H1 (cell line): Measurements from ENCODE around the gene KIR2DL3. TPM values are rescaled to one million over a fixed set of nuclear protein-coding genes. Genes with fewer than 3 reads are reported as not detected.

Experiments used
- ATF3 ChIP-seq: IDR thresholded peaks from 2 replicates; pipeline ENCODE4 v1.6.1; 2011; ENCODE audit warnings: low read depth, mild to moderate bottlenecking, low read length; ENCODE audit not compliant: insufficient read depth
- CHD2 ChIP-seq: IDR thresholded peaks from 2 replicates; pipeline ENCODE4 v1.6.1; 2012; ENCODE audit warnings: low read length, improper control_type of control experiment
- RFX5 ChIP-seq: IDR thresholded peaks from 2 replicates; pipeline ENCODE4 v1.6.1; 2011; ENCODE audit warnings: low read depth, low read length, improper control_type of control experiment, borderline replicate concordance
- SAP30 ChIP-seq: fragments of 300-600 bp; sonication (generic); IDR thresholded peaks from 2 replicates; pipeline ENCODE4 v1.7.1; 2012; ENCODE audit warnings: low read length, moderate library complexity, mild to moderate bottlenecking, inconsistent platforms; ENCODE audit not compliant: insufficient read depth, insufficient replicate concordance
- SIX5 ChIP-seq: IDR thresholded peaks from 2 replicates; pipeline ENCODE4 v1.6.1; 2011; ENCODE audit warnings: mild to moderate bottlenecking, low read depth, low read length
- polyA plus RNA-seq, 7 experiments: library from polyadenylated mRNA; depleted of rRNA in 3 of 7; stranded (reverse) in 5 of 7; unstranded in 2 of 7; fragments of >200 nt in 5 of 7; fragments of 200-250 nt in 2 of 7; gene quantifications; 1 replicate in 5 of 7; 2 replicates in 1 of 7; 4 replicates in 1 of 7; pipeline versions ENCODE4 v1.2.1 to v1.2.3, GENCODE V29; 2011 to 2013; ENCODE audit warnings: missing spikeins in 2 of 7, mixed read lengths in 2 of 7
- total RNA-seq: library from RNA; stranded (reverse); fragmentation: NEBNext Ultra II Directional; extraction: Animal tissue kit (Norgen Biotek cat#: 25700); gene quantifications from 2 replicates; pipeline ENCODE4 v1.2.1, GENCODE V29; 2021
- TF ChIP-seq, protein P1 (sequence below): IDR thresholded peaks from 2 replicates; pipeline ENCODE4 v1.6.1; 2011; ENCODE audit warnings: low read length, improper control_type of control experiment

The KIR2DL3 gene
- total and polyA plus RNA-seq, 2 of the 8 experiments (the other 6 are each of a cell fraction or from before 2014, with no cell fraction given): not detected

DNA sequence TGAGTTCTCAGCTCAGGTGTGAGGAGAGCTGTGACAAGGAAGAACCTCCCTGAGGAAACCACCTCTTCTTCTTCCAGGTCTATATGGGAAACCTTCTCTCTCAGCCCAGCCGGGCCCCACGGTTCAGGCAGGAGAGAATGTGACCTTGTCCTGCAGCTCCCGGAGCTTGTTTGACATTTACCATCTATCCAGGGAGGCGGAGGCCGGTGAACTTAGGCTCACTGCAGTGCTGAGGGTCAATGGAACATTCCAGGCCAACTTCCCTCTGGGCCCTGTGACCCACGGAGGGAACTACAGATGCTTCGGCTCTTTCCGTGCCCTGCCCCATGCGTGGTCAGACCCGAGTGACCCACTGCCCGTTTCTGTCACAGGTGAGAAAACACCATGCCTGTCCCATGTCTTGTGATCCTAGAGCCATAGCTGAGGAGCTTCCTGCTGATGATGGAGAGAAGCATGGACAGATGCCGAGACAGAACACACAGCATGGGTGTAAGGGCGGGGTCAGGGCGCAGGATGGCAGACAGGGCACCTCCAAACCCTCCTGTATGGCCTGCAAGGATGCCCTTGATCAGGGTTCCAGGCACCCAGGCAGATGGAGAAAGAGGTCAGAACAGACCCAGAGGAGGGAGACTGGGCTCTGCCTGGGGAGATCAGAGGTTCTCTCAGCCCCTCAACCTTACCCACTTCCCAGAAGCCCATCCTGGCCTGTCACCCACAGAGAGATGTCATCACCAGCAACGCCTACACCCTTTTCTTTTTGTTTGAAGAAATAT is 8.7 kb upstream of the KIR2DL3 start (continued):
- TF ChIP-seq, protein P1, sequence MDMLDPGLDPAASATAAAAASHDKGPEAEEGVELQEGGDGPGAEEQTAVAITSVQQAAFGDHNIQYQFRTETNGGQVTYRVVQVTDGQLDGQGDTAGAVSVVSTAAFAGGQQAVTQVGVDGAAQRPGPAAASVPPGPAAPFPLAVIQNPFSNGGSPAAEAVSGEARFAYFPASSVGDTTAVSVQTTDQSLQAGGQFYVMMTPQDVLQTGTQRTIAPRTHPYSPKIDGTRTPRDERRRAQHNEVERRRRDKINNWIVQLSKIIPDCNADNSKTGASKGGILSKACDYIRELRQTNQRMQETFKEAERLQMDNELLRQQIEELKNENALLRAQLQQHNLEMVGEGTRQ: no peak
- TF ChIP-seq SIX5 (no peak), SAP30 (no peak), CHD2 (no peak), RFX5 (no peak), ATF3 (no peak)
